Kidney (tissue), 14 donors: Measurements from ENCODE around the gene MARK2. TPM values are rescaled to one million over a fixed set of nuclear protein-coding genes. Genes with fewer than 3 reads are reported as not detected.

Experiments
- DNase-seq, 5 donors: peaks; one replicate each; pipeline ENCODE4 v3.0.0-alpha.2; 2013 to 2020
- FAIRE-seq: peaks from 2 replicates; lab custom pipeline; 2012; peaks lifted over from hg19 to GRCh38; lab: Jason Lieb, UNC
- H3K27ac ChIP-seq, 2 donors: one replicate each; pipeline ENCODE4 v1.7.0; 2013; ENCODE audit warnings: low read depth in 2 of 2, low read length in 2 of 2, inconsistent platforms in 1 of 2
- H3K27me3 ChIP-seq: one replicate; pipeline ENCODE4 v1.7.1; 2013; ENCODE audit warnings: low read length, inconsistent platforms; ENCODE audit not compliant: control insufficient read depth, insufficient read depth
- H3K36me3 ChIP-seq, 3 donors: one replicate each; pipeline versions ENCODE4 v1.7.0 to v1.7.1; 2013; ENCODE audit warnings: low read length in 3 of 3, control low read depth in 1 of 3, inconsistent platforms in 1 of 3; ENCODE audit not compliant: insufficient read depth in 3 of 3, control insufficient read depth in 2 of 3
- H3K4me1 ChIP-seq, 3 donors: one replicate each; pipeline versions ENCODE4 v1.7.0 to v1.7.1; 2013; ENCODE audit warnings: low read length in 3 of 3, inconsistent platforms in 1 of 3, low read depth in 1 of 3; ENCODE audit not compliant: control insufficient read depth in 2 of 3, insufficient read depth in 2 of 3
- H3K4me3 ChIP-seq, 3 donors: one replicate each; pipeline versions ENCODE4 v1.7.0 to v1.8.1; 2013; ENCODE audit warnings: low read length in 3 of 3, control low read depth in 1 of 3, inconsistent platforms in 1 of 3
- H3K9ac ChIP-seq, 3 donors: one replicate each; pipeline versions ENCODE4 v1.7.0 to v1.7.1; 2013; ENCODE audit warnings: low read length in 3 of 3, control low read depth in 1 of 3, inconsistent platforms in 1 of 3
- H3K9me3 ChIP-seq, 3 donors: one replicate each; pipeline versions ENCODE4 v1.7.0 to v1.7.1; 2013; ENCODE audit warnings: low read length in 3 of 3, control low read depth in 1 of 3, inconsistent platforms in 1 of 3; ENCODE audit not compliant: control insufficient read depth in 2 of 3, insufficient read depth in 1 of 3
- CTCF ChIP-seq: IDR thresholded peaks from 3 replicates; pipeline ENCODE4 v1.5.1; 2012; ENCODE audit warnings: mild to moderate bottlenecking, moderate library complexity, borderline replicate concordance; ENCODE audit not compliant: insufficient read depth; ENCODE audit errors: extremely low read depth
- intact Hi-C: fragments of 100-400 bp; cut with DNase I; formaldehyde crosslinking; loops from one replicate; pipeline ENCODE4 v1.11.1; 2022
- polyA plus RNA-seq: library from polyadenylated mRNA; stranded (reverse); fragments of 350-450 nt; fragmentation: Illumina TruSeq; extraction: RNeasy Lipid Tissue Mini Kit (QIAGEN cat#74804); gene quantifications from one replicate; pipeline ENCODE4 v1.2.3, GENCODE V29; 2014; ENCODE audit warnings: low read depth, low replicate concordance; ENCODE audit not compliant: insufficient read depth
- total RNA-seq: library from RNA; stranded (reverse); fragmentation: NEBNext Ultra II Directional; extraction: Animal tissue kit (Norgen Biotek cat#: 25700); gene quantifications from one replicate; pipeline ENCODE4 v1.2.1, GENCODE V29; 2021
- donor health status: control.
- donor health status: control.
- donor health status: control.
- donor health status: control.
- donor health status: control.
- donor health status: DM: yes; HTN: yes; CAD: no.
- donor health status: Normal renal cell carcinoma (clear cell type).

MARK2 gene
- total and polyA plus RNA-seq, 2 donors from 2014 or later: 11.7 to 42.6 TPM

- H3K27ac ChIP-seq: peak overlapping the region in 1 of 2 donors; percentile 36
- TF ChIP-seq CTCF: peak; percentile 83
Observed at GRCh38 chr11:63945477-63946163, 106.7 kb downstream of the MARK2 start.

GRCh38 chr11:63951779-63952536 is 113.0 kb downstream of the MARK2 start:
- intact Hi-C loops: no loop called here
- Histone ChIP-seq H3K27me3 (no peaks in the 10 kb centered on the region), H3K27ac (no peak overlapping the region), H3K9me3 (no peaks in the 10 kb centered on the region), H3K36me3 (peaks cover 2 to 29% (median 24%) of the 10 kb centered on the region in 3 donors), H3K9ac (no peak overlapping the region), H3K4me1 (no peaks in the 10 kb centered on the region), H3K4me3 (no peak overlapping the region)
- TF ChIP-seq CTCF: no peak
- no peak for FAIRE-seq
- no peak for DNase-seq

More at GRCh38 chr11:63945477-63946163, 106.7 kb downstream of the MARK2 start:
- Histone ChIP-seq H3K9ac (peak overlapping the region in 1 of 3 donors; percentile 31), H3K4me3 (peak overlapping the region; percentile 18 to 43 (median 31)), H3K27me3 (no peaks in the 10 kb centered on the region), H3K4me1 (peaks cover 0 to 4% (median 0%) of the 10 kb centered on the region in 3 donors), H3K9me3 (no peaks in the 10 kb centered on the region), H3K36me3 (peaks cover 0 to 7% (median 0%) of the 10 kb centered on the region in 3 donors)
- intact Hi-C loops: loop anchor here (5.0 kb wide), 1 partner anchor 108 kb away; the partner anchor contains the start of gene MARK2
- peak; percentile 81 to 89 (median 82) for DNase-seq
- no peak for FAIRE-seq

- FAIRE-seq: no peak
- Histone ChIP-seq H3K36me3 (peaks cover 2 to 29% (median 24%) of the 10 kb centered on the region in 3 donors), H3K4me3 (no peak overlapping the region), H3K9me3 (no peaks in the 10 kb centered on the region), H3K9ac (no peak overlapping the region), H3K4me1 (no peaks in the 10 kb centered on the region), H3K27ac (no peak overlapping the region), H3K27me3 (no peaks in the 10 kb centered on the region)
- no peak for DNase-seq
- intact Hi-C loops: no loop called here
- no peak for TF ChIP-seq CTCF
Observed at GRCh38 chr11:63952570-63952969, 113.7 kb downstream of the MARK2 start.
